ENCODE measurements around the gene TMEM272.

TMEM272 gene

DNA sequence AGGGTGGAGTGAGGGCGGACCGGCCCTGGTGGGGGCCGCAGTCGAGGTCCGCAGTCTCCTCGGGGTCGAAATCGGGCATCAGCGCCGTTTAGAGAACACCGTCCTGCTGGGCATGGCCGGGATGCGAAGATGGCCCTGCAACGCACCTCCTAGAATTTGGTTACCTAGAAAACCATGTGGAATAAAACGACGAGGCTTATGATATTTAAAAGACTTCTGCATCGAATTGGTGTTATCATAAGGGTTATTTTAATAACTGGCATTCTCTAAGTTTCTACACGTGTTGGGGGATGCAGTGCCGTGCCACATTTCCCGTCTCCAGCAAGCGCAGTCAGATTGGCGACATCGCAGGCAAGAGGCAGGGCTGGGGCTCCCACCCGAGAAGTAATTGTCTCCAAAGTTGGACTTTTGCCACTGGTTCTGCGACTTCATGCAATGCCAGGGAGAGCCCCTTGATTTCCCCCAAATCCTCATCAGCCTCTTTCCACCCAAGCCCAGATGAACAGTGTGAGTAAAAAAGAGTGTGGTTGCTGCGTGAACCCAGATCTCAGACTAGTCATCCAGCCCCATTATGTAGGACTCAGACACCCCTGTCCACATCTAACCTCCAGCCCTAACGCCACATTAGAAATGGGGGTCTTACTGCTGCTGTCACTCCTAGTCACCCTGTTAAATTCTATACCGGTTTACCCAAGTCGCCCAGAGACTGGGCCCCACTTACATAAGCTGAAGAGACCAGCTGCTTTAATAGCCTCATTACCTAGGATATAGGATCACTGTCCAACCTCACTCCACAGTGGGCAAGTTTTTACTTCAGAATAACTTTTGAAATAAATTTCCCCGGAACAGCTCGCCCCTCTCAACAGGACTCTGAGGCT is 40.4 kb downstream of the TMEM272 start:
- no peak for DNase-seq (ENCODE audit: extremely low read depth, low read depth)
- TF ChIP-seq, protein P1, sequence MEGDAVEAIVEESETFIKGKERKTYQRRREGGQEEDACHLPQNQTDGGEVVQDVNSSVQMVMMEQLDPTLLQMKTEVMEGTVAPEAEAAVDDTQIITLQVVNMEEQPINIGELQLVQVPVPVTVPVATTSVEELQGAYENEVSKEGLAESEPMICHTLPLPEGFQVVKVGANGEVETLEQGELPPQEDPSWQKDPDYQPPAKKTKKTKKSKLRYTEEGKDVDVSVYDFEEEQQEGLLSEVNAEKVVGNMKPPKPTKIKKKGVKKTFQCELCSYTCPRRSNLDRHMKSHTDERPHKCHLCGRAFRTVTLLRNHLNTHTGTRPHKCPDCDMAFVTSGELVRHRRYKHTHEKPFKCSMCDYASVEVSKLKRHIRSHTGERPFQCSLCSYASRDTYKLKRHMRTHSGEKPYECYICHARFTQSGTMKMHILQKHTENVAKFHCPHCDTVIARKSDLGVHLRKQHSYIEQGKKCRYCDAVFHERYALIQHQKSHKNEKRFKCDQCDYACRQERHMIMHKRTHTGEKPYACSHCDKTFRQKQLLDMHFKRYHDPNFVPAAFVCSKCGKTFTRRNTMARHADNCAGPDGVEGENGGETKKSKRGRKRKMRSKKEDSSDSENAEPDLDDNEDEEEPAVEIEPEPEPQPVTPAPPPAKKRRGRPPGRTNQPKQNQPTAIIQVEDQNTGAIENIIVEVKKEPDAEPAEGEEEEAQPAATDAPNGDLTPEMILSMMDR (IDR thresholded peaks at IDR 0.05; ENCODE audit: low read depth, low read length, missing control alignments) = no peak
- peak overlapping the region; percentile 60 for H3K4me3 ChIP-seq (replicated peaks; ENCODE audit: low read depth, low read length)

DNA sequence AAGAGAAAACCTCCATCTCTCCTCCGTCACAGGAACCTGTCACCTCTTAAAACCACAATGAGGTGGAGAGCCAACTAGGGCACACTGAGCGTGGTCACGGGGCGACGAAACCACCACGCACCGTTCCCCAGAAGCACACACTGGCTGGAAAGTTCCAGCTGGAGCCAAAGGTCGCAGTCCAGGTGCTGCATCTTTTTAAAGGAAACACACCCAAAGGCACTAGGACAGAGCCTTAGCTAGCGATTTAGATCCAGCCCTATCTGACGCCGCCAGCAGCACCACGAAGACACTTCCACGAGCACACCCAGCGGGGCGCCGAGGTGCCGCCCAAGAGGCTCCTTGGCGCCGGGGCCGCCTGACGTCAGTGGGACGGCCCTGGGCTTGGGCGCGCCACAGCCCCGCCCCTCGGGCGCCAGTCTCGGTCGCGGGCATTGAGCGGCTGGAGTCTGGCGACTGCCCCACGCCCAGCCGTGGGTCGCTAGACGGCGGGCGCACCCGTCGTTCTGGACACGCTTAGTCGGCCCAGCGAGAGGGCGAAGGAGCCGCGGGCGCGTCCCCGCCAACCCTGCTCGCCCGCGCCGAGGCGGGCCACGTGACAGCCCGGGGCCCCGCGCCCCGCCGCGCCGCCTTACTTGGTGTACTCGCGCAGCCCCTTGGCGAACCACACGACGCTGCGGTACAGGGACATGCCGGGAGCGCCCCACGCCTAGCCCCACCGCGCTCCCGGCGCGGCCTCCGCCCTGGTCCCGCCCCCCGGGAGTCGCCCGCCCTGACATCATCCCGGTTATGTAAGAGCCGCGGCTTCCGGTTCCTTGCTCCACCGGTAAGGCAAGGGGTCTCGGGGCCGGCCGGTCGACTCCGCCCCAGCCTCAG is 41.3 kb downstream of the TMEM272 start, which contains the start of gene DHRS12:
Gene DHRS12 (minus strand): TSS at position 742 of the 873 bp plus-strand sequence. CDS start 4,504 bp downstream, outside the sequence.
- no peak for DNase-seq (ENCODE audit: extremely low read depth, low read depth)
- TF ChIP-seq, protein P1 (IDR thresholded peaks at IDR 0.05; ENCODE audit: low read depth, low read length, missing control alignments) = no peak
- peak within 1 kb of the TSS; percentile 60 for H3K4me3 ChIP-seq (replicated peaks; ENCODE audit: low read depth, low read length)

GRCh38 chr13:51802631-51803418 is 42.2 kb downstream of the TMEM272 start:
- TF ChIP-seq, protein P1 (IDR thresholded peaks at IDR 0.05; ENCODE audit: low read depth, low read length, missing control alignments) = no peak
- H3K4me3 ChIP-seq (replicated peaks; ENCODE audit: low read depth, low read length) = peak overlapping the region; percentile 60
- DNase-seq (ENCODE audit: extremely low read depth, low read depth) = no peak

GRCh38 chr13:51801631-51802099 is 43.3 kb downstream of the TMEM272 start:
- no peak for DNase-seq (ENCODE audit: extremely low read depth, low read depth)
- H3K4me3 ChIP-seq (replicated peaks; ENCODE audit: low read depth, low read length) = no peak overlapping the region
- TF ChIP-seq, protein P1 (IDR thresholded peaks at IDR 0.05; ENCODE audit: low read depth, low read length, missing control alignments) = no peak

- TF ChIP-seq, protein P1 (IDR thresholded peaks at IDR 0.05; ENCODE audit: low read depth, low read length, missing control alignments) = no peak
- DNase-seq (ENCODE audit: extremely low read depth, low read depth) = no peak
- H3K4me3 ChIP-seq (replicated peaks; ENCODE audit: low read depth, low read length) = no peak overlapping the region
Observed at GRCh38 chr13:51800486-51800885, 44.5 kb downstream of the TMEM272 start.

GRCh38 chr13:51799261-51799660 is 45.7 kb downstream of the TMEM272 start:
- TF ChIP-seq, protein P1 (IDR thresholded peaks at IDR 0.05; ENCODE audit: low read depth, low read length, missing control alignments) = no peak
- no peak overlapping the region for H3K4me3 ChIP-seq (replicated peaks; ENCODE audit: low read depth, low read length)
- DNase-seq (ENCODE audit: extremely low read depth, low read depth) = no peak
